HEK293 (cell line): Measurements from ENCODE around the gene CCDC9B.

Experiments used
- CTCF ChIA-PET: fragments of 350-600 bp; formaldehyde crosslinking; extraction: SDS; loops from one replicate; lab custom pipeline; 2021; ENCODE audit warnings: antibody characterized with exemption; lab: Yijun Ruan, JAX
- POLR2A ChIA-PET: fragments of 300-600 bp; formaldehyde crosslinking; extraction: SDS; loops from one replicate; lab custom pipeline; 2020; ENCODE audit warnings: antibody characterized with exemption, inconsistent platforms; lab: Yijun Ruan, JAX
- H3K27ac ChIP-seq: fragments of 200-500 bp; sonication (Bioruptor generic); 2 replicates; pipeline ENCODE4 v1.5.1; 2014; ENCODE audit warnings: low read depth, low read length, control low read depth, inconsistent platforms; ENCODE audit errors: extremely low read depth
- H3K36me3 ChIP-seq, 2 experiments: fragments of 200-500 bp in 1 of 2; sonication (Bioruptor generic) in 1 of 2; 1 replicate in 1 of 2; 2 replicates in 1 of 2; pipeline ENCODE4 v1.5.1; 2014 to 2017; ENCODE audit warnings: inconsistent platforms in 2 of 2, low read length in 2 of 2; ENCODE audit not compliant: control insufficient read depth in 2 of 2, insufficient read depth in 1 of 2
- H3K4me1 ChIP-seq: fragments of 200-500 bp; sonication (Bioruptor generic); 2 replicates; pipeline ENCODE4 v1.5.1; 2014; ENCODE audit warnings: mild to moderate bottlenecking, low read length, inconsistent platforms; ENCODE audit not compliant: control insufficient read depth, insufficient read depth
- H3K4me3 ChIP-seq: 2 replicates; pipeline ENCODE4 v1.5.1; 2011; ENCODE audit warnings: low read depth, mild to moderate bottlenecking, control low read depth, low read length, moderate library complexity
- H3K9me3 ChIP-seq: fragments of 200-500 bp; sonication (Bioruptor generic); 2 replicates; pipeline ENCODE4 v1.5.1; 2014; ENCODE audit warnings: low read depth, low read length, inconsistent platforms; ENCODE audit not compliant: control insufficient read depth, insufficient read depth
- ATF2 ChIP-seq: fragments of 450-650 bp; formaldehyde crosslinking; IDR thresholded peaks from 2 replicates; pipeline ENCODE4 v1.5.1; 2016; ENCODE audit warnings: missing biosample characterization, missing genetic modification characterization, low read depth
- BCL11A ChIP-seq: fragments of 450-650 bp; formaldehyde crosslinking; IDR thresholded peaks from 2 replicates; pipeline ENCODE4 v1.5.1; 2016; ENCODE audit warnings: low read depth, missing biosample characterization, missing genetic modification characterization
- HOXC10 ChIP-seq: sonication (generic); formaldehyde crosslinking; IDR thresholded peaks from 2 replicates; pipeline ENCODE4 v1.8.1; 2023; ENCODE audit warnings: mild to moderate bottlenecking, missing genetic modification reagents
- KLF16 ChIP-seq: fragments of 450-650 bp; formaldehyde crosslinking; IDR thresholded peaks from 2 replicates; pipeline ENCODE4 v1.5.1; 2017; ENCODE audit warnings: missing biosample characterization, missing genetic modification characterization
- KLF17 ChIP-seq: fragments of 450-650 bp; formaldehyde crosslinking; IDR thresholded peaks from 2 replicates; pipeline ENCODE4 v1.5.1; 2016; ENCODE audit warnings: missing biosample characterization, missing genetic modification characterization
- ZBTB20 ChIP-seq: fragments of 450-650 bp; formaldehyde crosslinking; IDR thresholded peaks from 2 replicates; pipeline ENCODE4 v1.5.1; 2016; ENCODE audit warnings: missing biosample characterization, missing genetic modification characterization
- ZBTB6 ChIP-seq: fragments of 450-650 bp; formaldehyde crosslinking; IDR thresholded peaks from 2 replicates; pipeline ENCODE4 v1.5.1; 2017; ENCODE audit warnings: missing biosample characterization, missing genetic modification characterization
- ZFHX2 ChIP-seq: fragments of 450-650 bp; formaldehyde crosslinking; conservative IDR thresholded peaks from 2 replicates; pipeline ENCODE4 v1.5.1; 2016; ENCODE audit warnings: missing biosample characterization, missing genetic modification characterization
- ZFP41 ChIP-seq: fragments of 450-650 bp; formaldehyde crosslinking; IDR thresholded peaks from 2 replicates; pipeline ENCODE4 v1.5.1; 2016; ENCODE audit warnings: missing biosample characterization, missing genetic modification characterization, borderline replicate concordance
- ZIC2 ChIP-seq: fragments of 450-650 bp; formaldehyde crosslinking; IDR thresholded peaks from 2 replicates; pipeline ENCODE4 v1.5.1; 2016; ENCODE audit warnings: missing biosample characterization, missing genetic modification characterization
- ZNF132 ChIP-seq: fragments of 450-650 bp; formaldehyde crosslinking; IDR thresholded peaks from 2 replicates; pipeline ENCODE4 v1.5.1; 2017; ENCODE audit warnings: missing biosample characterization, missing genetic modification characterization, borderline replicate concordance
- ZNF175 ChIP-seq: fragments of 450-650 bp; formaldehyde crosslinking; IDR thresholded peaks from 2 replicates; pipeline ENCODE4 v1.5.1; 2016; ENCODE audit warnings: missing biosample characterization, missing genetic modification characterization
- ZNF18 ChIP-seq: fragments of 450-650 bp; formaldehyde crosslinking; IDR thresholded peaks from 2 replicates; pipeline ENCODE4 v1.5.1; 2016; ENCODE audit warnings: missing biosample characterization, missing genetic modification characterization
- ZNF202 ChIP-seq: fragments of 450-650 bp; formaldehyde crosslinking; IDR thresholded peaks from 2 replicates; pipeline ENCODE4 v1.5.1; 2016; ENCODE audit warnings: missing biosample characterization, missing genetic modification characterization, borderline replicate concordance
- ZNF239 ChIP-seq: fragments of 450-650 bp; formaldehyde crosslinking; IDR thresholded peaks from 2 replicates; pipeline ENCODE4 v1.5.1; 2016; ENCODE audit warnings: missing biosample characterization, missing genetic modification characterization
- ZNF266 ChIP-seq: fragments of 450-650 bp; formaldehyde crosslinking; IDR thresholded peaks from 2 replicates; pipeline ENCODE4 v1.5.1; 2016; ENCODE audit warnings: missing biosample characterization, missing genetic modification characterization, low read depth
- ZNF292 ChIP-seq: fragments of 450-650 bp; formaldehyde crosslinking; IDR thresholded peaks from 2 replicates; pipeline ENCODE4 v1.5.1; 2016; ENCODE audit warnings: low read depth, missing biosample characterization, missing genetic modification characterization, borderline replicate concordance
- ZNF426 ChIP-seq: fragments of 450-650 bp; formaldehyde crosslinking; IDR thresholded peaks from 2 replicates; pipeline ENCODE4 v1.5.1; 2017; ENCODE audit warnings: missing biosample characterization, missing genetic modification characterization, mild to moderate bottlenecking, inconsistent platforms, moderate library complexity
- ZNF514 ChIP-seq: fragments of 450-650 bp; formaldehyde crosslinking; IDR thresholded peaks from 2 replicates; pipeline ENCODE4 v1.5.1; 2016; ENCODE audit warnings: missing biosample characterization, missing genetic modification characterization
- ZNF561 ChIP-seq: fragments of 450-650 bp; IDR thresholded peaks from 2 replicates; pipeline ENCODE4 v1.5.1; 2018; ENCODE audit warnings: missing biosample characterization, missing genetic modification characterization, borderline replicate concordance
- ZNF596 ChIP-seq: fragments of 450-650 bp; IDR thresholded peaks from 2 replicates; pipeline ENCODE4 v1.5.0; 2018; ENCODE audit warnings: missing biosample characterization, mild to moderate bottlenecking, missing genetic modification characterization, moderate library complexity
- ZNF664 ChIP-seq: fragments of 450-650 bp; formaldehyde crosslinking; IDR thresholded peaks from 2 replicates; pipeline ENCODE4 v1.5.1; 2016; ENCODE audit warnings: missing biosample characterization, missing genetic modification characterization
- ZNF670 ChIP-seq: fragments of 450-650 bp; formaldehyde crosslinking; IDR thresholded peaks from 2 replicates; pipeline ENCODE4 v1.5.1; 2016; ENCODE audit warnings: missing biosample characterization, missing genetic modification characterization, low read depth
- ZNF692 ChIP-seq: fragments of 450-650 bp; formaldehyde crosslinking; IDR thresholded peaks from 2 replicates; pipeline ENCODE4 v1.5.1; 2016; ENCODE audit warnings: missing biosample characterization, missing genetic modification characterization
- ZNF792 ChIP-seq: fragments of 450-650 bp; formaldehyde crosslinking; IDR thresholded peaks from 2 replicates; pipeline ENCODE4 v1.5.1; 2016; ENCODE audit warnings: missing biosample characterization, missing genetic modification characterization
- ZSCAN16 ChIP-seq: fragments of 450-650 bp; formaldehyde crosslinking; IDR thresholded peaks from 2 replicates; pipeline ENCODE4 v1.5.1; 2016; ENCODE audit warnings: missing biosample characterization, missing genetic modification characterization

Gene CCDC9B

GRCh38 chr15:40335938-40336743 lies 4.6 kb downstream of the CCDC9B start (continued):
- no peak for TF ChIP-seq ZNF670
- TF ChIP-seq ZNF292 (tag by site-specific recombination): no peak
- TF ChIP-seq ZBTB6 (tag by site-specific recombination): peak; percentile 55; the same call in 1 of the 2 replicates
- no peak for TF ChIP-seq ATF2 (tag by site-specific recombination)
- TF ChIP-seq ZNF175 (tag by site-specific recombination): no peak
- no peak for TF ChIP-seq BCL11A (tag by site-specific recombination)
- TF ChIP-seq ZBTB20 (tag by site-specific recombination): peak; percentile 60; the same call in 1 of the 2 replicates
- 0 out of 2 replicates have a peak, but pooled peaks have one; percentile 20 for TF ChIP-seq KLF17
- no peak for TF ChIP-seq ZSCAN16 (tag by site-specific recombination)
- TF ChIP-seq ZNF202 (tag by site-specific recombination): no peak
- no peak for TF ChIP-seq ZNF132 (tag by site-specific recombination)
- no peak for TF ChIP-seq HOXC10 (CRISPR knock-in tag)
- no peak for TF ChIP-seq ZNF792 (tag by site-specific recombination)
- no peak for TF ChIP-seq KLF16 (tag by site-specific recombination)
- no peak for TF ChIP-seq ZFP41 (tag by site-specific recombination)
- TF ChIP-seq ZFHX2 (tag by site-specific recombination): no peak
- no peak for TF ChIP-seq ZNF561 (tag by site-specific recombination)

- no peaks in the 10 kb centered on the region for H3K36me3 ChIP-seq
- no peak overlapping the region for H3K27ac ChIP-seq
- ChIA-PET POLR2A (interaction anchor here (1.1 to 1.6 kb wide), 3 partner anchors 10 to 12 kb away, joined by 3 to 5 read pairs (median 4); partner anchors contain the start of gene INAFM2), CTCF (interaction anchor here (1.1 to 4.8 kb wide), 6 partner anchors 9 to 60 kb away, joined by 3 to 35 read pairs (median 7); partner anchors contain the start of gene PLCB2)
- peaks cover 4% of the 10 kb centered on the region; the same call in 1 of the 2 replicates for H3K4me1 ChIP-seq
- TF ChIP-seq ZNF664 (tag by site-specific recombination) (no peak), ZNF426 (tag by site-specific recombination) (no peak), ZNF514 (tag by site-specific recombination) (no peak), ZNF239 (tag by site-specific recombination) (no peak), ZNF266 (tag by site-specific recombination) (no peak), ZNF18 (no peak), ZNF692 (tag by site-specific recombination) (no peak), ZIC2 (tag by site-specific recombination) (peak; percentile 71), ZNF596 (tag by site-specific recombination) (no peak)
- TF ChIP-seq, all 188 proteins: peak for 1
- Histone ChIP-seq H3K9me3 (no peaks in the 10 kb centered on the region), H3K4me3 (no peak overlapping the region)
Measured at GRCh38 chr15:40334941-40335795, 5.6 kb downstream of the CCDC9B start.
